Measurements from ENCODE around the gene CACNA2D3.

DNA sequence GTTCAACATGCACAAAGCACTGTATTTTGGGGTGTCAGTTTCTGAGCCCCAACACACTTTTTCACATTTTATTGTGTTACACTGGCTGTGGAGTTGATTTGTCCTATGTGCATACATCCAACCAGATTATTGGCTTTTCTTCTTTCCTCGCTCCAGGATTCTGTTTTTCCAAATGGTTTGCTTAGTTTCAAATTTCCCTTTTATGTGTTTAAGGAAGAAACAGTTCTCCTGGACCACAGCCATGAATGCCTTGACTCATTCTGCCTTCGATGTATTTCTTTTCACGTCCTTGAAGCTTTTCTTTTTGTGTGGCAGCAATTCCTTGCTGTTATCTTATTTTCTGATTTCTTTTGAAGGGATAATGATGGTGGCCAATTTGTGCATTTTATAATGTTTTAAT is 53.8 kb downstream of the CACNA2D3 start:
- TF ChIP-seq, protein P1, sequence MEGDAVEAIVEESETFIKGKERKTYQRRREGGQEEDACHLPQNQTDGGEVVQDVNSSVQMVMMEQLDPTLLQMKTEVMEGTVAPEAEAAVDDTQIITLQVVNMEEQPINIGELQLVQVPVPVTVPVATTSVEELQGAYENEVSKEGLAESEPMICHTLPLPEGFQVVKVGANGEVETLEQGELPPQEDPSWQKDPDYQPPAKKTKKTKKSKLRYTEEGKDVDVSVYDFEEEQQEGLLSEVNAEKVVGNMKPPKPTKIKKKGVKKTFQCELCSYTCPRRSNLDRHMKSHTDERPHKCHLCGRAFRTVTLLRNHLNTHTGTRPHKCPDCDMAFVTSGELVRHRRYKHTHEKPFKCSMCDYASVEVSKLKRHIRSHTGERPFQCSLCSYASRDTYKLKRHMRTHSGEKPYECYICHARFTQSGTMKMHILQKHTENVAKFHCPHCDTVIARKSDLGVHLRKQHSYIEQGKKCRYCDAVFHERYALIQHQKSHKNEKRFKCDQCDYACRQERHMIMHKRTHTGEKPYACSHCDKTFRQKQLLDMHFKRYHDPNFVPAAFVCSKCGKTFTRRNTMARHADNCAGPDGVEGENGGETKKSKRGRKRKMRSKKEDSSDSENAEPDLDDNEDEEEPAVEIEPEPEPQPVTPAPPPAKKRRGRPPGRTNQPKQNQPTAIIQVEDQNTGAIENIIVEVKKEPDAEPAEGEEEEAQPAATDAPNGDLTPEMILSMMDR (optimal IDR thresholded peaks at IDR 0.05 in 1 of 3, IDR thresholded peaks at IDR 0.05 in 1 of 3, conservative IDR thresholded peaks at IDR 0.05 in 1 of 3; ENCODE audit: extremely low read depth in 1 of 3, insufficient read depth in 2 of 3, low read length in 3 of 3): no peak
- no peak for TF ChIP-seq EZH2 (IDR thresholded peaks at IDR 0.05; ENCODE audit: low read length)
